HEK293 (cell line): ENCODE data around the gene NHERF2.
A peak's percentile ranks its signal among the peaks of the same experiment; 100 is the strongest.

Experiments
- ZNF274 ChIP-seq, 2 experiments: fragments of 200-500 bp in 1 of 2; fragments of 450-650 bp in 1 of 2; sonication (Bioruptor generic) in 1 of 2; formaldehyde crosslinking in 1 of 2; IDR thresholded peaks; 2 replicates each; pipeline versions ENCODE4 v1.5.1 to v1.6.1; 2014 to 2016; ENCODE audit warnings: borderline replicate concordance in 1 of 2, inconsistent platforms in 1 of 2, low read length in 1 of 2, missing biosample characterization in 1 of 2, missing genetic modification characterization in 1 of 2
- ZNF416 ChIP-seq: fragments of 450-650 bp; formaldehyde crosslinking; IDR thresholded peaks from 2 replicates; pipeline ENCODE4 v1.5.1; 2016; ENCODE audit warnings: missing biosample characterization, missing genetic modification characterization
- ZNF514 ChIP-seq: fragments of 450-650 bp; formaldehyde crosslinking; IDR thresholded peaks from 2 replicates; pipeline ENCODE4 v1.5.1; 2016; ENCODE audit warnings: missing biosample characterization, missing genetic modification characterization
- ZNF600 ChIP-seq: fragments of 450-650 bp; formaldehyde crosslinking; IDR thresholded peaks from 2 replicates; pipeline ENCODE4 v1.5.1; 2016; ENCODE audit warnings: missing biosample characterization, missing genetic modification characterization

NHERF2 gene

DNA sequence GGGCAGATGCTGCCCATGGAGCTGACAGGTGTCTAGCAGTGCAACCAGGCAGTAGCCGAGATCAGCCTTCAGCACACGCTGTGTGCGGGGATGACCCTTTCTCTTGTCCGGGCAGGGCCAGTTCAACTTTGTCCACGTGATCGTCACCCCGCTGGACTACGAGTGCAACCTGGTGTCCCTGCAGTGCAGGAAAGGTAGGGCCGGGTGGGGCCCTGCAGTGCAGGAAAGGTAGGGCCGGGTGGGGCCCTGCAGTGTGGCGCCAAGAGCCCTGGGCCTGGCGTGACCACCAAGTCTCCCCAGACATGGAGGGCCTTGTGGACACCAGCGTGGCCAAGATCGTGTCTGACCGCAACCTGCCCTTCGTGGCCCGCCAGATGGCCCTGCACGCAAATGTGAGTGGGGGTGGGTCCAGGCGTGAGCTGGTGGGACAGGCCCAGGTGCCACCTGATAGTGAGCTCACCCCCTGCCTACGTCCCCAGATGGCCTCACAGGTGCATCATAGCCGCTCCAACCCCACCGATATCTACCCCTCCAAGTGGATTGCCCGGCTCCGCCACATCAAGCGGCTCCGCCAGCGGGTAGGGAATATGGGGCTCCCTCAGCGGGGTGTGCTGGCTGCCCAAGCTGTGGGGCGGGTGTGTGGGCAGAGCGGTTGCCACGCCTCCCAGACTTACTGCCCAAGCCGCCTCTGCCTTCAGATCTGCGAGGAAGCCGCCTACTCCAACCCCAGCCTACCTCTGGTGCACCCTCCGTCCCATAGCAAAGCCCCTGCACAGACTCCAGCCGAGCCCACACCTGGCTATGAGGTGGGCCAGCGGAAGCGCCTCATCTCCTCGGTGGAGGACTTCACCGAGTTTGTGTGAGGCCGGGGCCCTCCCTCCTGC, 61.3 kb downstream of the NHERF2 start (continued):
- TF ChIP-seq ZNF274 (IDR thresholded peaks at IDR 0.05; ENCODE audit: low read length) (no peak), ZNF274 (tag by site-specific recombination; IDR thresholded peaks at IDR 0.05; ENCODE audit: borderline replicate concordance) (no peak), ZNF600 (peak; percentile 50), ZNF416 (tag by site-specific recombination) (no peak), ZNF514 (no peak)
